HFFc6 (cell line): Measurements from ENCODE around the gene ARMS2. TPM values are rescaled to one million over a fixed set of nuclear protein-coding genes. Genes with fewer than 3 reads are reported as not detected.

Experiments
- DNase-seq: peaks from one replicate; pipeline ENCODE4 v3.0.0-alpha.2; 2018
- H3K27ac Mint-ChIP-seq: 2 replicates; pipeline ENCODE4 v1.8.0; 2020; ENCODE audit warnings: mild to moderate bottlenecking, mixed read lengths
- H3K27me3 Mint-ChIP-seq: 2 replicates; pipeline ENCODE4 v1.8.0; 2021; ENCODE audit warnings: mild to moderate bottlenecking, moderate library complexity, mixed read lengths; ENCODE audit not compliant: insufficient read depth
- H3K36me3 Mint-ChIP-seq: 2 replicates; pipeline ENCODE4 v1.8.0; 2021; ENCODE audit warnings: low read depth, mixed read lengths
- H3K4me1 Mint-ChIP-seq: 2 replicates; pipeline ENCODE4 v1.8.0; 2020; ENCODE audit warnings: low read depth, mixed read lengths
- H3K4me3 Mint-ChIP-seq: 2 replicates; pipeline ENCODE4 v1.8.0; 2020; ENCODE audit warnings: mild to moderate bottlenecking, moderate library complexity, mixed read lengths
- H3K9me3 Mint-ChIP-seq: 2 replicates; pipeline ENCODE4 v1.8.0; 2020; ENCODE audit warnings: mild to moderate bottlenecking, mixed read lengths
- CTCF ChIP-seq: fragments of 200-600 bp; sonication (generic); IDR thresholded peaks from 2 replicates; pipeline ENCODE4 v1.5.0; 2021; ENCODE audit warnings: antibody characterized with exemption, mild to moderate bottlenecking
- total RNA-seq, 6 experiments: library from RNA; stranded (reverse); fragmentation: NEBNext Ultra II Directional; extraction: Animal tissue kit (Norgen Biotek cat#: 25700); gene quantifications; 2 replicates in 1 of 6; 3 replicates in 5 of 6; pipeline ENCODE4 v1.2.3, GENCODE V29; 2021

Gene ARMS2
- total RNA-seq, 6 experiments from 2014 or later, result not detected

DNA sequence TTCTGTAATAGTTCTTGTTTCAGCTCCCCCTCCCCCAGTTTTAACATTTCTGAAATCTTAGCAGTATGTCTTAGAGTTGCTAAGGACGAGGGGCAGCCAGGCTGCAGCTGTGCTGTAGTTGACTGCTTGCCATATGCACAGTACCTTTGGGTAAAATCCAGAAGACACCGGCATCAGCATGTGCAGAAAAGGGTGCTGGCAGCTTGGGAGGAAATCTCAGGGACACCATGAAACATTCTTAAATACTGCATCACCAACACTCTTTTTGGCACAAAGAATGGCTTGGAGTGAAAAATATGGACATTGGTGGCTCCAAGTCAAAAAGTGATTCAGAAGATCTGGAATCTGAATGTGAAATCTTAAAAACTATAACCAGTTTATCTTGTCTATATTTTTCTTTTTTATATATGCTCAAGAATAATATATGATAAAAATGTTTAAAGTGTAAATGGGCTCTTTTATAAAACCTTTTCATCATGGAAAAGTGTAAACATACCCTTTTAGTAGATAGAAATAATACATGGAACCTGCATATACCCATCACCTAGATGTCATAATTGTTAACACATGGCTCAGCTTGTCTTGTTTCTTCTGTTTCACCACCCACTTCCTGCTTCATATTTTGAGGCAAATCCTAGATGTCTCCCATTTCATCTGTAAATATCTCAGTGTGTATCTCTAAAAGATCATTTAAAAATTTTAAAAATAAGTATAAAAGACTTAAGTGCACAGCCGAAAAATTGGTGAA lies 34.4 kb upstream of the ARMS2 start:
- DNase-seq, result peak; percentile 60
- peaks cover 55% of the 10 kb centered on the region for H3K4me1 Mint-ChIP-seq
- H3K4me3 Mint-ChIP-seq, result peak overlapping the region; percentile 57
- H3K27me3 Mint-ChIP-seq, result peaks cover 4% of the 10 kb centered on the region; the same call in 1 of the 2 replicates
- H3K9me3 Mint-ChIP-seq, result no peaks in the 10 kb centered on the region
- TF ChIP-seq CTCF, result no peak
- H3K36me3 Mint-ChIP-seq, result peaks cover 15% of the 10 kb centered on the region
- H3K27ac Mint-ChIP-seq, result peak overlapping the region; percentile 82

GRCh38 chr10:122420624-122421007 lies 33.8 kb upstream of the ARMS2 start:
- peak overlapping the region; percentile 82 for H3K27ac Mint-ChIP-seq
- no peaks in the 10 kb centered on the region for H3K9me3 Mint-ChIP-seq
- peaks cover 4% of the 10 kb centered on the region; the same call in 1 of the 2 replicates for H3K27me3 Mint-ChIP-seq
- peaks cover 55% of the 10 kb centered on the region for H3K4me1 Mint-ChIP-seq
- no peak for TF ChIP-seq CTCF
- DNase-seq, result no peak
- peak overlapping the region; percentile 51 for H3K4me3 Mint-ChIP-seq
- H3K36me3 Mint-ChIP-seq, result peaks cover 15% of the 10 kb centered on the region

- Mint-ChIP-seq H3K4me1 (peaks cover 55% of the 10 kb centered on the region), H3K9me3 (no peaks in the 10 kb centered on the region), H3K27ac (peak overlapping the region; percentile 82), H3K36me3 (peaks cover 11% of the 10 kb centered on the region), H3K4me3 (peak overlapping the region; percentile 51), H3K27me3 (peaks cover 4% of the 10 kb centered on the region; the same call in 1 of the 2 replicates)
- no peak for TF ChIP-seq CTCF
- DNase-seq, result no peak
Observed at GRCh38 chr10:122421054-122421625, 33.3 kb upstream of the ARMS2 start.

DNA sequence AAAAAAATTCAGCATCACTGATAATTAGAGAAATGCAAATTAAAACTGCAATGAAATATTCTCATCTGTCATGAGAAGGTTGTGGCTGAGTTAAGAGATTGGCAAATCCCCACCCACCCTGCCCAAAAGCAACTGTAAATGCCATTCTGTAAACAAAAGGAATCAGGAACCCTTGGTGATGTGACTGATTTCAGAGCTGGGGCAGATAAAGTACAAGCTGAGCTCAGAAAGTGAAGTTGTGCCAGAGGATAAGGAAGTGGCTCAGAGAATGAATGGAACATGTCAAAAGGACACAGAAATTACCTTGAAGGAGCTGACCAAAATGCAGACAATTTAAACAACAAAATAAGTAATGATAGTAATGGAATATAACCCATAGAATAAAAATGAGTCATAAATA lies 32.7 kb upstream of the ARMS2 start:
- Mint-ChIP-seq H3K27ac (peak overlapping the region; percentile 44; the same call in 1 of the 2 replicates), H3K9me3 (no peaks in the 10 kb centered on the region), H3K36me3 (peaks cover 9% of the 10 kb centered on the region), H3K4me3 (no peak overlapping the region), H3K27me3 (peaks cover 4% of the 10 kb centered on the region; the same call in 1 of the 2 replicates), H3K4me1 (peaks cover 55% of the 10 kb centered on the region)
- TF ChIP-seq CTCF, result no peak
- DNase-seq, result no peak

DNA sequence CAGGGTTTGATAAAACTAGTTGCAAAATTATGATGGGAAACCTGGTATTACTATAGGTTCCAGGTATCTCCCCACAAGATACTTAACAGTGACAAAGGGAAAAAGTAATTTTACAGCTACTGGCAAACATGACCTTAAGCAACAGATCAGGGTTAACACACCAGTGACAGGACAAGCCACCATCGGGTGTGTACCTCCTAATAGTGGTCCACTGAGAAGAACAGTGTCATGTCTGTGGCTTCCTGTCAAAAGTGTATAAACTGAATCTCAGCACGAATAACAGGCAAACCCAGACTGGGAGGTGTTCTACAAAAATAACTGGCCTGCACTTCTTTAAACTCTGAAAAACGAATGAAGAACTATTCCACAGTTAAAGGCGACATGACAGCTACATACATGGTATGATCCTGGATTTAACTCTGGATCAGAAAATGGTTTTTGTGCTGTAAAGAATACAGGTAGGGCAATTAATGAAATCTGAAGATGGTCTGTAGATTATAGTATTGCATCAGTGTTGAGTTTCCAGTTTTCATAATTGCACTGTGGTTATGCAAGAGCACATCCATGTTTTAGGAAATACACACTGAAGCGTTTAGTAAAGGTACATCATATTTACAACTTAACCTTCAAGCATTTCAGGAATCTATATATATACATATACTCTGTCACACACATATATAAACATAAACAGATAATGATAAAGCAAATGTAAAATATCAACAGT lies 32.0 kb upstream of the ARMS2 start:
- peaks cover 10% of the 10 kb centered on the region; the same call in 1 of the 2 replicates for H3K36me3 Mint-ChIP-seq
- H3K27me3 Mint-ChIP-seq, result peaks cover 4% of the 10 kb centered on the region; the same call in 1 of the 2 replicates
- H3K4me1 Mint-ChIP-seq, result peaks cover 48% of the 10 kb centered on the region
- no peaks in the 10 kb centered on the region for H3K9me3 Mint-ChIP-seq
- H3K4me3 Mint-ChIP-seq, result no peak overlapping the region
- TF ChIP-seq CTCF, result no peak
- DNase-seq, result no peak
- no peak overlapping the region for H3K27ac Mint-ChIP-seq
